Activated naive CD8-positive, alpha-beta T cell treated with anti-CD3 and anti-CD28 coated beads, Interleukin-2, amount 50 U/mL, for 16 hours (primary cell): Measurements from ENCODE around the gene TMEM171.

Source experiments
- DNase-seq: peaks from one replicate; pipeline ENCODE4 v3.0.0-alpha.2; 2020; ENCODE audit warnings: low read depth, low spot score

Gene TMEM171

DNA sequence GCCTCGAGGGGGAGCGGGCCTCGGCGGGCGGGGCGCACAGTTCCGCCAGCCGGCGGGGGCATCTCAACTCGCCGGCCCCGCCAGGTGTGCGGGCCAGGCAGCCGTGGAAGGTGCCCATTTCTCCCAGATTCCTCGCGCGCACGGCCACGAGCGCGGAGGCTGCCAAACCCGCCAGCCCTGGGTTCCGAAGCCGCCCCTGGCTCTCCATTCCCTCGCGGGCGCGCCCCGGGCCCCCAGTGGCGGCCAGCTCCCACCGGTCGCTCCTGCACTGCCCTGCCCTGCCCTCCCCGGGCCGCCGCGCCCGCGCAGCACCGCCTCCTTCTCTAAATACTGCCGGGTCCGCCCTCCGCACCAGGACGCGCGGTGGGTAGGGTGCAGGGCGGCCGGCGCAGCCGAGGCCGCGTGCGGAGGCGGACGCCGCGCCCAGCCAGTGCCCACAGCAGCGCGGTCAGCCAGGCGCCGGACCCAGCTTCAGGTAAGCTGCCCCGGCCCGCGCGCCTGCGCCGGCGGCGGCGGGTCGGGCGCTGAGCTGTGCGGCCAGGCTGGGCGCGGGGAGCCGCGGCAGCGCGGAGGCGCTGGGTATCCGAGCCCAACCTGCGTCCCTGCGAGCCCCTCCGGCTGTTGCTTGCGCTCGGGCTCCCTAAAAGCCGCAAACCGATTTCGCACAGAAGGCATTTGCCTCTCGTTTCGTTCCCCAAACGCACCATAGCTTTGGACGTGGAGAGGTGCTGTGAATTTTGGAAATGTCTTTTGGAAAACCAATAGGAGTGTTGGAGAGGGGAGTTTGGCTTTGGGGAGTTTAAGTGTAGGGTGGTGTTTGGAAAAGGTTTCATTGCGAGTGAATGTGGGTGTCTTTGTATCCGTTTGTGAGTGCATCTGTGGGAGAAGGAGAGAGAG is at the start of gene TMEM171:
TMEM171 (plus strand) TSS at position 354 of the 897 bp plus-strand sequence. CDS start 2,799 bp downstream, outside the sequence.
- no peak for DNase-seq

DNA sequence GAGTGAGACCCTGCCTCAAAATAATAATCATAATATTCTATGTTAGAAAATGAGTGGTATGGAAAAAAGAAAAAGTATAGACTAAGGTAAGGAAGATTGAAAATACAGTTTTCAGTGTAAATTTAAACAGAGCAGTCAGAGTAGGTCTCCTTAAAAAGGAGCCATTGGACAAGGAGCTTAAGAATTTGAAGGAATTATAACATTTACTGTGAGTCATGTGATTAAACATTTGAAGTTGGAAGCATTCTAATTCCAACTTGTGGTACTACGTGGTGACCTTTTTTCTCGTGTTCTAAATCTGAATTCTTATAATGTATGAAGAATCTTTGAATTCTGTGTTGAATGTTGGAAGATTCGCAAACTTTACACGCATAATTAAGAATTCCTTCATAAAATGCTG is 39.3 kb upstream of the TMEM171 start:
- no peak for DNase-seq

GRCh38 chr5:73088026-73088425 is 32.3 kb upstream of the TMEM171 start:
- DNase-seq: no peak

- DNase-seq: no peak
Observed at GRCh38 chr5:73093943-73094342, 26.4 kb upstream of the TMEM171 start.

- no peak for DNase-seq
Observed at GRCh38 chr5:73094415-73094814, 26.0 kb upstream of the TMEM171 start.

GRCh38 chr5:73095564-73096238 is 24.7 kb upstream of the TMEM171 start:
- DNase-seq: no peak

GRCh38 chr5:73096239-73096575 is 24.2 kb upstream of the TMEM171 start:
- no peak for DNase-seq

GRCh38 chr5:73097740-73098139 is 22.6 kb upstream of the TMEM171 start:
- no peak for DNase-seq

GRCh38 chr5:73100109-73100508 is 20.3 kb upstream of the TMEM171 start:
- no peak for DNase-seq

GRCh38 chr5:73103870-73104299 is 16.5 kb upstream of the TMEM171 start:
- DNase-seq: no peak

DNA sequence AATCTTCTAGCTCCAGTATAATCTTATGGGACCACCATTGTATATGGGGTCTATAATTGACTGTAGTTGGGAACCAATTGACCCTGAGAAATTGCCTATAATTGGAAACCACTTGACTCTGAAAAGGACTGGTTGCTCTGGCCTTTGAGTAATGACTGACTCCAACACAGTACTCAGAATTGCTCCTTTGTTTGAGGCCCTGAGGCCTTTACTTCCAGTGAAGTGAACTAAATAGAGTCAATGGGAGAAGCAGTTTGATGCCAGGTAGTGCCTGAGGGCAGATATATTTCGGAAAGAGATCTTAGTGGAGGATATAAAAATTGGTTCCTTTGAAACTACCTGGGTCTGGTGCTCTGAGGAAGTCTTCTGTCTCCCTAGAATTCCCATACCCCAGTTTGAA is 16.0 kb upstream of the TMEM171 start:
- DNase-seq: no peak

DNA sequence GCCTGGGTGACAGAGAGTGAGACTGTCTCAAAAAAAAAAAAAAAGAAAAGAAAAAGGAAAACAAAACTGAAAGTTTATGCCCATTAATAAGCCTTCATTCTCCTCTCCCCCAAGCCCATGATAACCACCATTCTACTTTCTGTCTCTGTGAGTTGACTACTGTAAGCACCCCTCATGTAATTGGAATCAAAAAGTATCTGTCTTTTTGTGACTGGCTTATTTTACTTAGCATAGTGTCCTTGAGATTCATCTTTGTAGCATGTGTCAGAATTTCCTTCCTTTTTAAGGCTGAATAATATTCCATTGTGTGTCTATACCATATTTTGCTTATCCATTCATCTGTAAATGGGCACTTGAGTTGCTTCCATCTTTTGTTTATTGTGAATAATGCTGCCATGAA is 14.0 kb upstream of the TMEM171 start:
- no peak for DNase-seq

DNA sequence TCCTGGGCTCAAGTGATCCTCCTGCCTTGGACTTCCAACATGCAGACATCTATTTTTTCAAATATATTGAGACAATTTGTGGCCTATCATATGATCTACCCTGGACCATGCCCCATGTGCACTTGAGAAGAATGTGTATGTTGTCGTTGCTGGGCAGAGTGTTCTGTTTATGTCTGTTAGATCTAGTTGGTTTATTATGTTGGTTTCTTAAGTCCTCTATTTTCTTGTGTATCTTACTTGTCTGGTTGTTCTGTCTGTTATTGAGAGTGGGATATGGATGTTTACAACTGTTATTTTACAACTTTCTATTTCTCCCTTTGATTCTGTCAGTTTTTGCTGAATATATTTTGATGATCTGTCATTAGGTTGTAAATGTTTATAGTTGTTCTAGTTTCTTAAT is 10.2 kb upstream of the TMEM171 start:
- DNase-seq: no peak

GRCh38 chr5:73111536-73111935 is 8.8 kb upstream of the TMEM171 start:
- DNase-seq: no peak

GRCh38 chr5:73112359-73112758 is 8.0 kb upstream of the TMEM171 start:
- no peak for DNase-seq

DNA sequence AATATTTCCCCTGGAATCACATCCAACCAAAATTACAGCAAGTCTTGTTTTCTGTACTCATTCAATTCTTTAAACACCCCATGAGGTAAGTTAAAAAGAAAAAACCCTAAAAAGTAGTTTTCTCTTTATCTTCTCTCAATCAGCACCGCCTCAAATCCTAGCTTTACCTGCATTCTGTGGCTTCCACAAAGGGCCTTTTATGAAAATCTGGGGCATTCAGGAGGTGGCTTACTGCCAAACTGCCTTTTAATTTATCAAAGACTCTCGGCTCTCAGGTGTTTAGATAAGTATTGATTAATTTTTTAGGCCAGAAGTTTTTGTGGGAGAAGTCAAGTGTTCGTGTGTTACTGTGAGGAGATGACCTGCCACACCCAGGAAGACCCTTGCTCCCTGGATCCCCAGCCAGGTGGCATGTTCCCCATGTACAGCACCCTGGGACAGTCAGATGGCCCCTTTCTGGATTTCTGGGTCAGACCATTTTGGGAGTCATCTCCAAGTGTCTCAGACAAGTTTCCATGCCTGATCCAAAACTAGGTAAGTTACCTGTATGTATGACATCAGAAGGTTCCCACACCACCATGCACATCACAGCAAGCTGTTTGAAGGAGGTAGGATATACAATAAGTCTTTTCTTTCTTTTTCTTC is 6.2 kb upstream of the TMEM171 start:
- DNase-seq: no peak

GRCh38 chr5:73115399-73116051 is 4.8 kb upstream of the TMEM171 start:
- DNase-seq: no peak

GRCh38 chr5:73116506-73116905 is 3.9 kb upstream of the TMEM171 start:
- DNase-seq: no peak

- no peak for DNase-seq
Observed at GRCh38 chr5:73117088-73117740, 3.2 kb upstream of the TMEM171 start.

DNA sequence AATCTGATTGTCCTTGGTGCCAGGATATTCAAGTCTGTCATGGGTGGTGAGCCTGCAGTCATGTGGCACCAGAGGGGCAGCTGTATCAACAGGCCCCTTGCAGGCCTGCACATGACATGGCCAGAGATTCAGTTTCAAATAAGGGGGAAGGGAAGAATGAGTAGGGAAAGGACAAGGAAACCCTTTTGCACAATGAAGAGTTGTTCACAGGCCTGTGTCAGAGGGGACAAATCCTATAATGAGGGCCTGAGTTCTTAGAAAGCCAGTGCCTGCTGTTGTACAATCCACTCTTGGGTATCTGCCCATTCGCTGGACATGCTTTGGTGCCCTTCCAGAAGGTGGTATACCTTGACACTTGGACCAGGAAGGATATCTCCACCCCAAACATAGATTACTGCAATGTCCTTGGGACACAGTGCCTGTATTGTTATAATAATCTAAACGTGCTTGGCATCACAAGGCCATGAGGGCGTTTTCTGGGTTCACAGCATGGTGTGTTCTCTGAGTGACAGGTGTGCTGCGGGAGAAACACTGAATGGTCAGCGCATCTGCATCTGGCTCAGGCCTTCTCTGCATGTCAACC is 1.9 kb upstream of the TMEM171 start:
- DNase-seq: no peak
